ENCODE data around the gene SSNA1.
A peak's percentile ranks its signal among the peaks of the same experiment; 100 is the strongest.
"Not testable (repeated sequence)": the region's sequence is repeated elsewhere in the genome, so short reads cannot be mapped to it uniquely, and the experiment has no call there.

SSNA1 gene

GRCh38 chr9:137231372-137232039 is 43.0 kb downstream of the SSNA1 start:
- DNase-seq (ENCODE audit: low spot score): no peak

DNA sequence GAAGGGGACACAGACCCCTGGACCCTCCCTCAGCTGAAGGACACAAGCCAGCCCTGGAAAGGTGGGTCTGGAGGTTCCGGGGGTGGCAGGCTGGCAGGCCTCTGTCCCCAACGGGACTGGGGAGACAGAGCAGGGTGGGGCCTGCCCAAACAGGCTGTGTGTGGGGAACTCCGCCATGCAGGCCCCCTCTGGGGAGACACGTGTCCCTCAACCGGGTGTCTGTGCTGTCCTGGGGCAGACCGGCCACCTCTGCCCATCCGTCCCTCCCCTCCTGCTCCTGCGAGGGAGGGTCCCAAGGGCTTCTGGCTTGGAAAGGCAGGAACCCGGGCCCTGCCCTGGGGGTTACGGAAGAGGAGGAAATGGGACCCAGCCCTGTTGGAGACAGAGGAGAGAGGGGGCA is 43.6 kb downstream of the SSNA1 start:
- DNase-seq (ENCODE audit: low spot score): no peak

DNA sequence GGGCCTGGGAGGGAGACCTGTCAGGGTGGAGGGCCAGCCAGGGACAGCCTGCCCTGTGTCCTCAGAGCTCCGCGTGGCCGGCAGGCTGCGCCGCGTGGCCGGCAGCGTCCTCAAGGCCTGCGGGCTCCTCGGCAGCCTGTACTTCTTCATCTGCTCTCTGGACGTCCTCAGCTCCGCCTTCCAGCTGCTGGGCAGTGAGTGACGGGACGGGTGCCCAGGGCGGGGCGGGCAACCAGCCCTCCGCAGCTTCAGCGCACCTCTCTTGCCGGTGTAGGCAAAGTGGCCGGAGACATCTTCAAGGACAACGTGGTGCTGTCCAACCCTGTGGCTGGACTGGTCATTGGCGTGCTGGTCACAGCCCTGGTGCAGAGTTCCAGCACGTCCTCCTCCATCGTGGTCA is 44.0 kb downstream of the SSNA1 start:
- DNase-seq (ENCODE audit: low spot score): no peak

GRCh38 chr9:137233143-137233980 is 44.9 kb downstream of the SSNA1 start:
- no peak for DNase-seq (ENCODE audit: low spot score)

- no peak for DNase-seq (ENCODE audit: low spot score)
These were observed 45.7 kb downstream of the SSNA1 start for GRCh38 chr9:137234055-137234697.

GRCh38 chr9:137234758-137235423 is 46.4 kb downstream of the SSNA1 start:
- no peak for DNase-seq (ENCODE audit: low spot score)

DNA sequence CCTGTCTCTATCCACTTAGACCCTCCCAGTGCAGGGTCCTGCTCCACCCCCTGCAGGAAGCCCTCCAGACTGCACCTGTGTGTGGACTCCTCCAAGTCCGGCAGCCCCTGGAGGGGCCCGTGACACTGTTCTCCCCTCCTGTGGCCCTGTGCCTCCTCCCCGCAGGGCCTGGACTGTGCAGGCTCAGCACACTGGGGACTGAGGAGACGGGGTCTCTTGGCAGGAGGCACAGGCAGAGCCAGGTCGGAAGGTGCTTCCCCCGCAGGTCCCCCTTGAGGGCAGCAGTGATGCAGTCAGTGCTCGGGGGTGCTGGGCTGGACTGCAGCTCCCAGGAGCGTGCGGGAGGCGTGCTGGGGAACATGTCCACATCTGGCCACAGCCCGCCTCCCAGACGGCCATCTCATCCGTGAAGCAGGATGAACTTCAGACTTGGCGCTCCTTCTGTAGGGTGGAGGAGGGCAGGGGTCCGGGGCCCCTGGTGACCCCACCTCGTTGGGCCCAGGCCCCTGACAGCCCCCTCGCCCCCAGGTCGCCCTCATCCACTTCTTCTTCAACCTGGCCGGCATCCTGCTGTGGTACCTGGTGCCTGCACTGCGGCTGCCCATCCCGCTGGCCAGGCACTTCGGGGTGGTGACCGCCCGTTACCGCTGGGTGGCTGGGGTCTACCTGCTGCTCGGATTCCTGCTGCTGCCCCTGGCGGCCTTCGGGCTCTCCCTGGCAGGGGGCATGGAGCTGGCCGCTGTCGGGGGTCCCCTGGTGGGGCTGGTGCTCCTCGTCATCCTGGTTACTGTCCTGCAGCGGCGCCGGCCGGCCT is 47.2 kb downstream of the SSNA1 start:
- no peak for DNase-seq (ENCODE audit: low spot score)

DNA sequence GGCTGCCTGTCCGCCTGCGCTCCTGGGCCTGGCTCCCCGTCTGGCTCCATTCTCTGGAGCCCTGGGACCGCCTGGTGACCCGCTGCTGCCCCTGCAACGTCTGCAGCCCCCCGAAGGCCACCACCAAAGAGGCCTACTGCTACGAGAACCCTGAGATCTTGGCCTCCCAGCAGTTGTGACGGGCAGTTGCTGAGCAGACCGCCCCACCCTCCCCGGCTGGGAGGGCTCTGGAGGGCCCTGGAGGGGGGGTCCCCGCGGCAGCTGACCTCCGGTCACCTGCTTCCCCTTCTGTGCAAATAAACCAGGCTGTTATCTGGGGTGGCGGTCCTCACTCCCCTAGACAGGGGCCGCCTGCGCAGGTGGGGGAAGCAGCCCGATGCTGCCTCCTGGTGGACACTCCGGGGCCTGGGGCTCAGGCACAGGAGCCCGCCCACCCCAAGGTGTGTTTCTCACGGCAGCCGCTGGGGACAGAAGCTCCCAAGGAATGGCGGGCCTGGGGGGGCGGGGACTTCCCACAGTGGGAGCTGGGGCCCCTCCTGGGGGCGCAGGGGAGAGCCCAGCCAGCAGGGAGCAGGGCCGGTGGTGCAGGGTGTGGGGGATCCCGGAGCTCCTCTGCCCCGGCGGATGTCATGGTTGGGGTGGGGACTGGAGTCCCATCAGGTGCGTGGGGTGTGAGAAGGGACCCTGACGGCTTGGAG is 47.9 kb downstream of the SSNA1 start:
- DNase-seq (ENCODE audit: low spot score): peak; percentile 93

DNA sequence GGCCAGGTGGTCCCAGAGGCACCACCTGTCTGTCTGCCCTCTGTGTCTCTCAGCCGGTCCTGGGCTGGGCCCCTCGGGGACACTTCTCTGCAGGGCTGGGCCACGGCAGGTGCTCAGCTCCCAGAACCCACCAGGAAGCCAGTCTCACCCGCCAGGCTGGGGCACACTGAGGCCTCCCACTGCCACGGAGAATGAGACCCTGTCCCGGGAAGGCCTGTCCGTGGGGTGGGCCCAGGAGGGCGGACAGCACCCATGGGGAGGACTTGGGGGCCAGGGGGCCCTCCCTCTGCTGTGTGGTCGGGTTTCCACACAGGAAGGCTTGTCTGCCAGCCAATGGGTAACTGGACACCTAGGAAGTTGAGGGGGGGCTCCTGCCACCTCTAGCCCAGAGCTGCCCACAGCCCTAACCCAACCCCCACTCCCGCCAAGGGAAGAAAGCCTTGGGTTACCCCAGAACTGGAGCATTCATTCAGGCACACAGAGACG is 48.5 kb downstream of the SSNA1 start:
- no peak for DNase-seq (ENCODE audit: low spot score)

DNA sequence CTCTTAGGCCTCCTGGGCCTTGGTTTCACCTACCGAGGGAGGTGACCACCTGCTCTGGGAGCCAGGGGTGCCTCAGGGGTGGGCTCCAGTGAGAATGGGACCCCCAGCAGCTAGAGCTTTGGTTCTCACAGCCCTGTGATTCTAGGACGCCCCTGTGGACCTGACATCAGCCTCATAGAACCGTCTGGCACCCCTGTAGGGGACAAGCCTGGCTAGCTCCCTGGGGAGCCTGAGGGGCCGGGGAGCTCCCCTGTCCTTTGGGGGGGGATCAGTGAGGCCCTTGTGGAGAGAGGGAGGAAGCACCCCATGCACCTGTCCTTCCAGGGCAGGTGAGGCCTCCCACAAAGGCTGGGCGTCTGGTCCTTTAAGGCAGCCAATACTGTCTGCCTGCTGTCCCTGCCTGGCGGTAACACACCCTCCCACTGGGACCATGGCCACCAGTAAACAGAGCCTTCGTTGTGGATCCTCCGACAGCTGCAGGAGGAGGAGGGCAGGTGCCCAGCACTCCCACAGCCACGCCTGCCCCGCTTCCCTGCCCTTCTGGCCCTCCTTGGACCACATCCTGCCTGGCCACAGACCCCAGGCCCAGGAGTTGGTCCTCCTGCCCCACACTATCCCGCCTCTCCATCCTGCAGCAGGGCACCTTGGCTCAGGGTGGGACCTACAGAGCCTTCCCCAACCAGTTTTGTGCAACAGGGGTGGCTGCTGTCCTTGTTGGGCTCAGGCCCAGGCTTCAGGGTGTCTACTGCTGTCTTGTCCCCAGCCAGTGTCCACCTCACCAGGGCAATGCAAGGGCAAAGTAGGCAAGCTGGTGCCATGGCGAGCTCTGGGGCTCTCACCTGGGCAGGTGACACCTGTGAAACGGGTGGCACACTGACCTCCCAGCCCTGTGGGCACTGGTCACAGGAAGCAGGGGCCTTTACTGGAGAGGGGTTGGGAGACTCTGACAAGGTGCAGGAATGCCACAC is 49.6 kb downstream of the SSNA1 start:
- no peak for DNase-seq (ENCODE audit: low spot score)

- DNase-seq (ENCODE audit: low spot score): not testable (repeated sequence)
These were observed 51.2 kb downstream of the SSNA1 start for GRCh38 chr9:137239541-137240200.
